Stimulated activated CD4-positive, alpha-beta T cell treated with anti-CD3 and anti-CD28 coated beads, Interleukin-1b, Interleukin-23, amount 100 ng/mL, for 24 hours (primary cell): ENCODE measurements around the gene TMEM255B.
"Not testable (repeated sequence)": the region's sequence is repeated elsewhere in the genome, so short reads cannot be mapped to it uniquely, and the experiment has no call there.

ENCODE experiments used
- DNase-seq, 4 experiments: peaks; one replicate each; pipeline ENCODE4 v3.0.0-alpha.2; 2020; ENCODE audit warnings: low read depth in 4 of 4, low spot score in 1 of 4

The TMEM255B gene

DNA sequence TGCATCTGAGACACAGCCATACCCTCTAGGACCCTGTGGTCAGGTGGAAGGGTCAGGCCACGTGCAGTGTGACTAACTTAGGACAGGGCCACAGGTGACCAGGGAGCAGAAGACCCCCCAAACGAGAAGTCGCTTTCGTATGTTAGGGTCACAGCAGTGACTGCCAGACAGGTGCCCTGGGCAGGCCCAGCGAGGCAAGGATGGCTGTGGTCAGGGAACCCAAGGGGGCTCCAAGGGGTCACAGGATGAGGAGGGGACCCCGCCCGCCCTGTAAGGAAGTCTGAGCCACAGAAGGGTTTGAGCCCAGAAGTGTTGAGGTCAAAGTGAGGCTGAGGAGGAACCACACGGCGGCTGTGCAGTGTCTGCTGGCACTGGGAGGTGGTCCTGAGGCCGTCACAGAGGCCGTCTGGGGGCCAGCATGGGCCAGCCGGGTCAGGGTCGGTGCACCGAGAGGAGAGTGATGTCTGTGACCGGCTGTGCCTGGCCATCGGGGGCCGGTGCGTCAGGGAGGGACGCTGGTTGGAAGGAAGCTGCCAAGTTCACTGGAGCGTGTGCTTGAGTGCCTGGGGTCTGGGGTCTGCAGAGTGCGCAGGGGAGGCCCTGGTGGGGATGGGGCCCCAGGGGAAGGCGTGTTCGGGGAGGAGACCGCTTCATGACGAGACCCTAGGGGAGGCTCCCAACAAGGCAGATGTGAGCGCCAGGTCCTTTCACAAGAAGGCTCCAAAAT, 24.8 kb upstream of the TMEM255B start:
- no peak for DNase-seq

DNA sequence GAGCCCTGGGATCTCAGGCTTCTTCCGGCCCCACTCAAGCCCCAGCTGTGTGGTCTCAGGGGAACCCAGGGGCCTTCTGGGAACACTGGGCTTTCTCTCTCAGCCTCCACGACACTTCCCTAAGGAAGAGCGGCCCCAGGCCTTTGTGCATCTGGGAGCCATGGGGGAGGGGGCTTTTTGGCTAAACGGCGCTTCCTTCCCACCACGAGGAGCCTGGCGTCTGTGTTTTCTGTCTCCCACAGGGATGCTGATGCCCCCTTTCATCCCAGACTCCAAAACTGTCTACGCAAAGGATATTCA, 24.2 kb upstream of the TMEM255B start:
- DNase-seq = no peak

DNA sequence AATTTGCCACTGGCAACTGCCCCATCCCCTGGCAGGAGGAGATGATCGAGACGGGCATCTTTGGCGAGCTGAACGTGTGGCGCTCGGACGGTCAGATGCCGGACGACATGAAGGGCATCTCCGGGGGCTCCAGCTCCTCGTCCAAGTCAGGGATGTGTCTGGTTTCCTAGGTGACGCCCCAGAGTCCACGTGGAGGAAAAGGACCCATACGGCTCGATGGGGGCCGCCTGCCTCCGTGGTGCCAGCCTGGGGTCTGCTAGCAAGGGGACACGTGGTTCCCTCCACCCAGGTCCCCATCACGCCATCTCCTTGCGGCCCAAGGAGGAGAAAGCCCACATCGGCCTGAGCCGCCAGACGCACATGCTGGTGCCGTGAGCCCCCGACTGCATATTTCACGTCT, 23.8 kb upstream of the TMEM255B start:
- no peak for DNase-seq

DNA sequence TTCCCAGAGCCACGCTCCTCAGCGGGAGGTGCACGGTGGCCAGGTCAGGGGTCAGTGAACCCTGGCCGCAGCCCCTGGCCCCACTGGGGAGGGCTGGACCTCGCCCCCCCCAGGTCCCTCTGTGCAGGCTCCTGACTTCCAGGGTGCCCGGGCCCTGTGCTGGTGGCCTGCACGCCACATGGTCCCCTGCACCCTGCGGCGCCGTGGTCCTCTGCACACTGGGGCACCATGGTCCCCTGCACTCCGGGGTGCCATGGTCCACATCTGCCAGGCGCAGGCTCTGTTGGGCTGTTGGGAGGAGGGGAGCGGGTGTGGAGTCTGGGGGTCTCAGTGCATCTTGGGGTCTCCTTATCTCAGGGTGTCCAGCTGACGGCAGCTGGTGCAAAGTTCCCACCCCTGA, 23.3 kb upstream of the TMEM255B start:
- DNase-seq = no peak

DNA sequence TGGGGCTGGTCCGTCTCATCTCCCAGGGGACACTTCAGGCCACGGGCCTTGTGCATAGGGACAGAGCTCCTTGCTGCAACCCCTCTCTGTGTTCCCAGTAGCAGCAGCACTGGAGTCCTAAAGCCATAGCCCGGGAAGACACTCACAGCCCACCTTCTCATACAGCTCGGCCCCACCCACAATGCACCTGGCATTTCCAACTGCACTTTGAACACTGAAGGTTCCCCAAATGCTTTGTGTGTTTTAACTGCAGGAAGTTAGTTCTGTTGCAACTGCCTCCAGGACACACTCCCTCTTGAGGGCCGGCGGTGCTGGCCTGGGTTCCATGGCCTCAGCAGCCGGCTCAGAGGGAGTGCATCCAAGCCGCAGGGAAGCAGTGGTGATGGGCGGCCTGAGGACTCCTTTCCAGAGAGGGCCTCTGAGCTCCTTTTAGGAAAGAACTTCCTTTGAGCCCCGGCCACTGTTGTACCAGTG, 22.7 kb upstream of the TMEM255B start:
- DNase-seq = no peak

DNA sequence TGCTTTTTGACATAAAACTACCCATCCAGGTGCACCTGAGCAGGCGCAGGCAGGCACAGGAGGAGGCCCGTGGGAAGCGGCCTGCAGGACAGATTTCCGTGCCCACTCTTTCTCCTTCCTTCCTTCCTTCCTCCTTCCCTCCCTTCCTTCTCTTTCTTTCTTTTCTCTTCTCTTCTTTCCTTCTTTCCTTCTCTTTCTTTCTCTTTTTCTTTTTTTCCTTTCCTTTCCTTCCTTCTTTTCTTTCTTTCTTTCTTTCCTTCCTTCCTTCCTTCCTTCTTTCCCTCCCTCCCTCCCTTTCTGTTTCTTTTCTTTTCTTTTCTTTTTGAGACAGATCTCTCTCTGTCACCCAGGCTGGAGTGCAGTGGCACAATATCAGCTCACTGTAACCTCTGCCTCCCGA, 21.2 kb upstream of the TMEM255B start:
- no peak for DNase-seq

DNA sequence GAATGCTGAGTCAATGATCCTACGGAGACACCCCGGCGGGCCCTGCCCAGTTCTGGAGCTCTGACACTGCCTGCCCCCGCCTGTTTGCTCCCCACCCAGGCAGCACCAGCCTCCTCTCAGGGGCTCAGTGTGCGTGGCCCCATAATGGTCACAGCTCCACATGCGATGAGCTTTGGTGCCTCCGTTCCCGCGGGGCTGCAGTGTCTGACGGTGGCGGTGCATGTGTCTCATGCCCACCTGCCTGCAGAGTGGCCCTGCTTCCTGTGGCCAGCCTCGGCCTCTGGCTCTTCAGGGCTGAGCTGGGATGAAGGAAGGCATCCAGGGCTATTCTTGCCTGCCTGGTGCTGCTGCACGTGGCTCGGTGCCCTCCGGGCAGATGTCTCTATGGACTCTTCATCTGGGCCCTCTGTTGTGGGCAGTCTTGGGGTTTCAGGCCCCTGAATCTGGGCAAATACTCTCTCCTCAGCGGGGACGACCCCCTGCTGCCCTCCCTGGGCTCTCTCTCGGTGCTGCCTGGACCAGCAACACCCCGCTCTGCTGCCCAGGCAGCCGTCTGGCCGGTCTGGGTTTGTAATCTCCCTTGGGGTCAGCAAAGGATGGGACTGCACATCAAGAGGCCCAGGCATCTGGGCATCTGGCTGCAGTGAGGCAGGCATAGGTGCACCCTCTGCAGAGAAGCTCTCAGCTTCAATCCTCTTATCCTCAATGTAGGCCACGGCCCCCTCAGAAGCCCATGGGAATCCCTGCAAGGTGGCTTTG, 19.3 kb upstream of the TMEM255B start:
- DNase-seq = no peak

DNA sequence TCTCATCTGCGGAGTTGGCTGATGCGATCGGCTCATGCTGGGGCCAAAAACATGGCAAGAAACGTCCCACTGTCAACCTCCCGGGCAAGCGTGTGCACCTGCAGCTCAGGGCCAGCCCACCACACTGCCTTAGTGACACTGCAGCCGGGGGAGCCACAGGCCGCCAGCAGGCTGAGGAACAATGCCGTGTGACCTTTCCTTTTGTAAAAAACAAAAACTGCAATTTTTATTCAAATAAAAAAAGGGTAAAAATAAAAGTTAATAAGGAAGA, 18.8 kb upstream of the TMEM255B start:
- no peak for DNase-seq

DNA sequence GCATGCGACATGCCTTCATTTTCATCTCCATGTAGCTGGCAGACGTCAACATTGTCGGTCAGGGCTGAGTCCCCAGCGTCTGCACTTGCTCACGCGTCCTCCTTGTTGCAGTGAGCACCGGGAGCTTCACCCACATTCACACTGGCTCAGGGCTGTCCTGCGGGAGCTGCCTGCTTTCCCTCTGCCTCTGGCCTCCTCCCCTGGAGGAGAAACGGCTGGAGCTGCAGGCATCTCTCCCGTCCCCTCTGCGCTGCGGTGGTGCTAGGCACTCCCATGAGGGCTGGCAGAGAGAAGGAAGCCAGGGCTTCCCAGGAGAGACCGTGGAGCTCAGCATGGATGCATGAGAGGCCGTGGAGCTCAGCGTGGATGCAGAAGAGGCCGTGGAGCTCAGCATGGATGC, 18.4 kb upstream of the TMEM255B start:
- no peak for DNase-seq

DNA sequence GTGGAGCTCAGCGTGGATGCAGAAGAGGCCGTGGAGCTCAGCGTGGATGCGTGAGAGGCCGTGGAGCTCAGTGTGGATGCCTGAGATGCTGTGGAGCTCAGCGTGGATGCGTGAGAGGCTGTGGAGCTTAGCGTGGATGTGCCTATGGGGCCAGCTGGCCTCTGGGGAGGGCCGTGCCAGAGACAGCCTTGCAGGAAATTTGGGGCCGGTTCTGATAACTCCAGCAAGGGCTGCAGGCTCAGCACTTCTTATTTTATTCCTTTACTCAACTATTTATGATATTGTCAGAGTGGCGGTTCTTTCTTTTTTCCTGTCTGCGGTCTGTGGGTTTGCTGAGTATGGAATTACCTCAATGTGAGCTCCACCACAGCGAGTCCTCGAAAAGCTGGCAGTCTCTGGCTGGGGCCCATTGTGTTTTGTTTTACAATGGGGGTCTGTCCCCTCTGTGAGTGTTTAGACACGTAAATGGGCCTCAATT, 17.8 kb upstream of the TMEM255B start:
- DNase-seq = no peak

DNA sequence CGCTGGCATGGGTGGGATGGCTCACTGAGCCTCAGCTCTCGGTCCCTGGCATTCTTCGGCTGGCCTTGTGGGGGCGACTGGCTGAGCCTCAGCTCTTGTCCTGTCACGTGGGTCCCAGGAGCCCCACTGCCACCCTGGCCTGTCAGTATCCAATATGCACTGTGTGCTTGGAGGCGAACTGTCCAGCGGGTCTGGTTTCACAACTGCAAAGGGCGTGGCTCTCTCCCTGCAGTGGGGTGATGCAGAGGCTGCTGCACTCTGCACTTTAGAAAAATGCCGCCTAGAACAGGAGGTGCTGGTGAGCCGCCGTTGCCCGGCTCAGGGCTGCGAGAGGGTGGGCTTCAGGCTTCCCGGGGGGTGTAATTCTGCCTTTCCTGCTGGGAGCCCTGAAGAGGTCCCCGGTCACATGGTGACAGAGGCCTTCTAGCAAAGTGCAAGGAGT, 17.0 kb upstream of the TMEM255B start:
- DNase-seq = no peak

DNA sequence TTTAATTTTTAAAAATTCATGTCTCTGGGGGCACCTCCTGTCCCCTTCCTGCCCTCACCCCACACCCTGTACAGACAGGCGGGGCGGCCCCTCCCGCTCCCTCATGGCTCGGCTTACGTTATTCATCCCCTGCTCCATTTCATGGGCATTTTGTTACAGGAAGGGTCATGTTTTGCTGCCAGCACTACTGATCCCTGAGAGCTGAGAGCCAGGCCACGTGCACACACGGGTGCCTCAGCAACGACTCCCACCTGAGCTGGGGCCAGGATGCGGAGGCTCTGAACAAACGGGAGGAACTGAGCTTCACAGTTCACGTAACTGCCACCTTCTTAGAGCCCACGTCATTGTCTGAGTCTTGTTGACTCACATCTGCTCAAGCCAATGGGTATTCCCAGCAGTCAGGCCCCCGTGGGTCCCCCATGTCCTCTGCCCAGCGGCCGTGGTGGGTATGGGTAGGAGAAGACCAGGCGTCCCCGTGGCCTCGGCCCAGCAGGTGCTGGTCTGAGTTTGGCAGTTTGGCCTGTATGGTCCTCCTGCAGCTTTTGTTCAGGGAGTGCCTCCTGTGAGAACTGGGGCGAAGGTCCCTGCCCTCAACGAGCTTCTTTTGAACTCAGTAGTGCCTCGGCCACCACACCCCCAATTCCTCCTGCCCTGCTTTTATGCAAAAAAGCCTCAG, 16.4 kb upstream of the TMEM255B start:
- no peak for DNase-seq

DNA sequence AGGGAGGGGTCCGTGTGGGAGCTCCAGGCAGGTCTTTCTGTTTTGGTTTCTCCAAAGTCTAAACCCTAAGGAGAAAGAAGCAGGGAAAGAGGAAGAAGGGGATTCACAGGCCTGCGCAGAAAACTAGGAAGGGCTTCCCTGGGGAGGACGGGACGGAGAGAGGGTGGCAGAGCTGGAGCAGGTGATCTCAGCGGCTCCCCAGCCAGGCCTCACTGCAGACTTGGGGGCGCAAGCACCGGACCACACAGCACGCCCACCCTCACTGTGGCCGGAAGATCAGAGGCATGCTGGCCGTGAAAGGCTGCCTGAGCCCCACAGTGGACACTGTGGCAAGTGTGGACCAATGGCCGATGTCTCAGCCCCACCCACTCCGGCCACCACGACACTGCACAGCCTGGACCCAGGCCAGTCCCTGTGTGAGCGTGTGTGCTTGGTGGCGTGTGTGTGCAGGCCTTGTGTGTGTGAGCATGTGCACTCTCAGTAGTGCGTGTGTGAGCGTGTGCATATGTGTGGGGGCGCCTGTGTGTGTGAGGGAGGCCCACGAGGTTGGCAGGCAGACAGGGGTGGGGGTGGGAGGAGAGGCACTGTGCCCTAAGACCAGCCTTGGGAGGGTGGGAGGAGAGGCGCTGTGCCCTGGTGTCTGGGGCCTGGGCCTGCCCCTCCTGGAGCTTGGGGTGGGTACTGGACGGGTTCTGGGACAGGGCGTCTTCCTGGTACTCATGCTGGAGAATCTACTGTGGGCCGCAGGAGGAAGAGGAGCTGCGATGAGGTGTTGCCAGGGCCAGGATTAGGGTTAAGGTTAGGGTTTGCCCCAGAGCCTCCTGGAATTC, 15.4 kb upstream of the TMEM255B start:
- DNase-seq = no peak

DNA sequence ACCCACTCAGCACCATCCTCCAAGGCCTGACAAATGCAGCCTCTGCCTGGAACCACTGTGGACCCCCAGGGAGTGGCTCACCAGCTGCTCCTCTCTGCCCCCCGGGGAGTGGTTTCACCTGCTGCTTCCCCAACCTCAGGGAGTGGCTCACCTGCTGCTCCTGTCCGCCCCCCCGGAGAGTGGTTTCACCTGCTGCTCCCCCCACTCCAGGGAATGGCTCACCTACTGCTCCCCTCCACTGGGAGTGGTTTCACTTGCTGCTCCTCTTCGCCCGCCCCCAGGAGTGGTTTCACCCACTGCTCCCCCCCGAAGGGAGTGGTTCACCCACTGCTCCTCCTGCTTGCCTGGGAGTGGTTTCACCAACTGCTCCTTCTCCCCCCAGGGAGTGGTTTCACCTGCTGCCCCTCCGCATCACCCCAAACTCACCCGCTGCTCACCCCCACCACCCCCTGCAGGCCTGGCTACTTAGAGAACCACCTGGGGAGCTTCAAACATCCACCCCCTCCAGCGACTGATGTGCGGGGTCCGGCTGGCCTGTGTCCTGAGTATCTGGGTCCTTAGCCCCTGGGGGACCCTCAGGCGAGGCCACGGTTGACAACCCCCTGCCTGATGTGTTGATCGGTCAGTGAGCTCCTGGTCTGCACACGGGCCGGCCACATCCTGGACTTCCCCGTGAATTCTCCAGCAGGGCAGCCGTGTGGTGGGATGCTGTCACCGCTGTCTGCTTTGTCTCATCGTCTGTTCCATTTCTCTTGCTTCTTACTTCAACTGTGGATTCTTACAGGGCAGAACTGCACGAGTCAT, 14.6 kb upstream of the TMEM255B start:
- DNase-seq = no peak

DNA sequence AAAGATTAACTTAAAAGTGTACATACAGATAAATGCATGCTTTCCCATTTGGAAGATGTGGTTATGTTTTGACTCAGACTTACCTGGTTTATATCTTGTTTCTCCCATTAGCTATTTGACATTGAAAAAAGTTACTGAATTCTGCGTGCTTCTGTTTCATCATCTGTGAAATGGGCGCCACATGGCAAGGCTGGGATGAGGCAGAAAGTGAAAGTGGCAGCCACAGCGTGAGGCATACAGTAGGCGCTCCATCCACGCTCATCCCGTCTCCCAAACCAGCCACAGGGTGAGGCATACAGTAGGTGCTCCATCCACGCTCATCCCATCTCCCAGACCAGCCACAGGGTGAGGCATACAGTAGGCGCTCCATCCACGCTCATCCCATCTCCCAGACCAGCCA, 14.0 kb upstream of the TMEM255B start:
- DNase-seq = no peak

DNA sequence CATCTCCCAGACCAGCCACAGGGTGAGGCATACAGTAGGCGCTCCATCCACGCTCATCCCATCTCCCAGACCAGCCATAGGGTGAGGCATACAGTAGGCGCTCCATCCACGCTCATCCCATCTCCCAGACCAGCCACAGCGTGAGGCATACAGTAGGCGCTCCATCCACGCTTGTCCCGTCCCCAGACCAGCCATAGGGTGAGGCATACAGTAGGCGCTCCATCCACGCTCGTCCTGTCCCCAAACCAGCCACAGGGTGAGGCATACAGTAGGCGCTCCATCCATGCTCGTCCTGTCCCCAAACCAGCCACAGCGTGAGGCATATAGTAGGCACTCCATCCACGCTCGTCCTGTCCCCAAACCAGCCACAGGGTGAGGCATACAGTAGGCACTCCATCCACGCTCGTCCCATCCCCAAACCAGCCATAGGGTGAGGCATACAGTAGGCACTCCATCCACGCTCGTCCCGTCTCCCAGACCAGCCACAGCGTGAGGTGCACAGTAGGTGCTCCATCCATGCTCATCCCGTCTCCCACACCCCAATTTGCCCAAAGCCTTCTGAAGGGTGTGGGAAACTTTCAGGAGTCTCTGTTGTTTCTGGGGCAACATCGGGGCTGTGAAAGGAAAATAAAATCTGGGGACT, 13.4 kb upstream of the TMEM255B start:
- DNase-seq = not testable (repeated sequence)

DNA sequence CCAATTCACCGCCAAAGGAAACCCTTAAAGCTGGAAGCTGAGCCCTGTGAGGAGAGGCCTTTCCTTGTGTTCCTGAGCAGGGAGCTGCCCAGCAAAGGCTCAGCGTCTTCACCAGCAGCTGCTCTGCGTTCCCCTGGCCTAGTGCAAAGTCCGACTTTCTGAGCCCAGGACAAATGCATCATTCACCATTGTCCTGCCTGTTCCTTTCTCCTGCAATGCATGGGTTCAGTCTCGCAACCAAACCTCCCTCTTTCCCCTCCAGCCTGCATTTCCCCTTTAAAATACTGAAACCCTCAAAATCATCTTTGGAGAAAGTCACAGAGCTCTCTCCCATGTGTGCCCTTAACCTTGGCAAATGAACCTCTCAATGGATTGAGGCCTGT, 12.9 kb upstream of the TMEM255B start:
- no peak for DNase-seq

DNA sequence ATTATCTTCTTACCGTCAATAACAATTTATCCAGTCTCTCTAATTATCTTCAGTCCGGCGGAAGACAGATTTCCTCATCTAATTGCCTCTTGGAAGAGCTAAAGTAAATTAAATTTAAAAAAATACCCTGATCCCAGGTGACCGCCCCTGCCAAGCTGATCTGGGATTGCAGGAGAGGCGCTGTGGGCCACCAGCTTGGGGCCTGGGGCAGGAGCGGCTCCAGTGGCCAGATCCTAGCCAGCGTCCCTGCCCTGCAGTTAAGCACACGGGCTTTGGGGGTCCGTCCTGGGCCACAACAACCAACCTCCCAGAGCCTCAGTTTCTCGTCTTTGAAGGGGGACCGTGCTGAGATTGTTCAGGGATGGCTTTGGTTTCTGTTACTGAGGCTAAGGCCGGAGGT, 12.4 kb upstream of the TMEM255B start:
- no peak for DNase-seq

DNA sequence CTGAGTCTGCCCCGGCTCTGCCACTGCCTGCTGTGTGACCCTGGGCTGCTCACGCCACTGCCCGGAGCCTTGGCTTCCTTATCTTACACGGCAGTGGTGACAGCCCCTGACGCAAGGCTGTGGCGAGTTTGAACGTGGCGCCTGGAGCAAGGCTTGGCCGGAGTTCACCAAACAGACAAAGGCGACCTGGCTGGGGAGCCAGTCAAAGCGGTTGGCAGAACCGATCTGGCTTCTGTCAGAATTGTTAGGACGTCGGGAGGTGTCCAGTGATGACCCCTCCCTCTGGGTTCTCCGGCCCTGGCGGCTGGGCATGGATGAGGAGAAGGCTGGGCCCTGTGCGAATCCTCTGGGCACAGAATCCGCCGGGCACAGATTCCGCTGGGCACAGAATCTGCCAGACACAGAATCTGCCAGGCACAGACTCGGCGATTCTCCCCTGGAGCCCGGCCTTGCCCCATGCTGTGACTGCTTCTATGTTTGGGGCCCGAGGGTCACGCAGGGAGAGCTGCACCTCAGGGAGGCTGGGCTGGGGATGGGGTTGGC, 11.7 kb upstream of the TMEM255B start:
- DNase-seq = no peak
